Caco-2 (cell line): ENCODE measurements around the gene GLI3. TPM values are rescaled to one million over a fixed set of nuclear protein-coding genes. Genes with fewer than 3 reads are reported as not detected.

Experiments used
- BruUV-seq: library from RNA; stranded (reverse); fragments of 400-500 nt; replicated peaks from 2 replicates; lab custom pipeline; 2021; lab: Mats Ljungman, UMichigan
- CTCF ChIA-PET: fragments of 300-600 bp; sonication (Branson Sonifier 250); formaldehyde crosslinking; loops from one replicate; lab custom pipeline; 2022; ENCODE audit warnings: antibody characterized with exemption; lab: Charles Lee
- POLR2A ChIA-PET: fragments of 300-600 bp; sonication (Branson Sonifier 250); formaldehyde crosslinking; loops from one replicate; lab custom pipeline; 2022; ENCODE audit warnings: antibody characterized with exemption; lab: Charles Lee
- DNase-seq, 2 experiments: peaks; one replicate each; pipeline versions ENCODE4 v3.0.0 to v3.0.0-alpha.2; 2020 to 2022
- H3K27me3 ChIP-seq: replicated peaks from 2 replicates; pipeline ENCODE4 v1.6.0; 2011; ENCODE audit warnings: low read length; ENCODE audit not compliant: control insufficient read depth, insufficient read depth
- H3K36me3 ChIP-seq: 2 replicates; pipeline ENCODE4 v1.5.1; 2011; ENCODE audit warnings: low read length; ENCODE audit not compliant: control insufficient read depth, insufficient read depth
- H3K4me1 ChIP-seq: fragments of 250-450 bp; sonication (Bioruptor Pico); 2 replicates; pipeline ENCODE4 v1.5.1; 2020; ENCODE audit warnings: mild to moderate bottlenecking
- H3K4me3 ChIP-seq: 2 replicates; pipeline ENCODE4 v1.5.1; 2011; ENCODE audit warnings: low read depth, mild to moderate bottlenecking, control low read depth, low read length
- H3K9me3 ChIP-seq: fragments of 250-450 bp; sonication (Bioruptor Pico); 2 replicates; pipeline ENCODE4 v1.5.1; 2020; ENCODE audit warnings: mild to moderate bottlenecking, moderate library complexity
- H3K27ac Mint-ChIP-seq: one replicate; pipeline ENCODE4 v1.8.0; 2022; ENCODE audit warnings: mixed read lengths; ENCODE audit not compliant: unreplicated experiment
- H3K27me3 Mint-ChIP-seq: one replicate; pipeline ENCODE4 v1.8.0; 2022; ENCODE audit warnings: mixed read lengths; ENCODE audit not compliant: insufficient read depth, unreplicated experiment
- H3K36me3 Mint-ChIP-seq: one replicate; pipeline ENCODE4 v1.8.0; 2022; ENCODE audit warnings: mild to moderate bottlenecking, mixed read lengths; ENCODE audit not compliant: insufficient read depth, unreplicated experiment
- H3K4me1 Mint-ChIP-seq: one replicate; pipeline ENCODE4 v1.8.0; 2022; ENCODE audit warnings: low read depth, mixed read lengths; ENCODE audit not compliant: unreplicated experiment
- H3K4me3 Mint-ChIP-seq: one replicate; pipeline ENCODE4 v1.8.0; 2022; ENCODE audit warnings: mild to moderate bottlenecking, moderate library complexity, mixed read lengths; ENCODE audit not compliant: unreplicated experiment
- H3K9me3 Mint-ChIP-seq: one replicate; pipeline ENCODE4 v1.8.0; 2022; ENCODE audit warnings: mixed read lengths; ENCODE audit not compliant: unreplicated experiment
- intact Hi-C: fragments of 100-400 bp; cut with micrococcal nuclease; formaldehyde crosslinking; loops from one replicate; pipeline ENCODE4 v1.10.0; 2022; ENCODE audit not compliant: unreplicated experiment
- total RNA-seq: library from RNA; stranded (reverse); gene quantifications from 2 replicates; pipeline ENCODE4 v1.2.3, GENCODE V29; 2022
- TF ChIP-seq, protein P1 (sequence below), 2 experiments: fragments of 200-600 bp in 1 of 2; IDR thresholded peaks; 1 replicate in 1 of 2; 2 replicates in 1 of 2; pipeline versions ENCODE4 v1.5.1 to v1.8.0; 2011 to 2022; ENCODE audit warnings: antibody characterized with exemption in 1 of 2, control low read depth in 1 of 2, inconsistent platforms in 1 of 2, low read depth in 1 of 2, low read length in 1 of 2, mild to moderate bottlenecking in 1 of 2, moderate library complexity in 1 of 2; ENCODE audit not compliant: insufficient read depth in 1 of 2, severe bottlenecking in 1 of 2, unreplicated experiment in 1 of 2

The GLI3 gene
- total RNA-seq, 1 experiment from 2014 or later, result 1.00 TPM

- Mint-ChIP-seq H3K27me3 (peaks cover 7% of the 10 kb centered on the region), H3K27ac (no peak overlapping the region), H3K9me3 (no peaks in the 10 kb centered on the region), H3K4me3 (no peak overlapping the region), H3K4me1 (no peaks in the 10 kb centered on the region), H3K36me3 (no peaks in the 10 kb centered on the region)
- intact Hi-C loops, result no loop called here
- ChIA-PET CTCF (no interaction called here), POLR2A (no interaction called here)
- Histone ChIP-seq H3K9me3 (no peaks in the 10 kb centered on the region), H3K36me3 (no peaks in the 10 kb centered on the region), H3K27me3 (no peaks in the 10 kb centered on the region), H3K4me3 (no peak overlapping the region), H3K4me1 (no peaks in the 10 kb centered on the region)
- DNase-seq, result no peak
- BruUV-seq, result no TSS peak
- TF ChIP-seq, protein P1, sequence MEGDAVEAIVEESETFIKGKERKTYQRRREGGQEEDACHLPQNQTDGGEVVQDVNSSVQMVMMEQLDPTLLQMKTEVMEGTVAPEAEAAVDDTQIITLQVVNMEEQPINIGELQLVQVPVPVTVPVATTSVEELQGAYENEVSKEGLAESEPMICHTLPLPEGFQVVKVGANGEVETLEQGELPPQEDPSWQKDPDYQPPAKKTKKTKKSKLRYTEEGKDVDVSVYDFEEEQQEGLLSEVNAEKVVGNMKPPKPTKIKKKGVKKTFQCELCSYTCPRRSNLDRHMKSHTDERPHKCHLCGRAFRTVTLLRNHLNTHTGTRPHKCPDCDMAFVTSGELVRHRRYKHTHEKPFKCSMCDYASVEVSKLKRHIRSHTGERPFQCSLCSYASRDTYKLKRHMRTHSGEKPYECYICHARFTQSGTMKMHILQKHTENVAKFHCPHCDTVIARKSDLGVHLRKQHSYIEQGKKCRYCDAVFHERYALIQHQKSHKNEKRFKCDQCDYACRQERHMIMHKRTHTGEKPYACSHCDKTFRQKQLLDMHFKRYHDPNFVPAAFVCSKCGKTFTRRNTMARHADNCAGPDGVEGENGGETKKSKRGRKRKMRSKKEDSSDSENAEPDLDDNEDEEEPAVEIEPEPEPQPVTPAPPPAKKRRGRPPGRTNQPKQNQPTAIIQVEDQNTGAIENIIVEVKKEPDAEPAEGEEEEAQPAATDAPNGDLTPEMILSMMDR (IDR thresholded peaks at IDR 0.05; ENCODE audit: insufficient read depth in 1 of 2, low read depth in 1 of 2, low read length in 1 of 2, severe bottlenecking in 1 of 2, unreplicated experiment in 1 of 2), result no peak
Observed at GRCh38 chr7:42083284-42083683, 153.7 kb downstream of the GLI3 start.

- Mint-ChIP-seq H3K4me3 (no peak overlapping the region), H3K9me3 (no peaks in the 10 kb centered on the region), H3K4me1 (no peaks in the 10 kb centered on the region), H3K36me3 (no peaks in the 10 kb centered on the region), H3K27ac (no peak overlapping the region), H3K27me3 (peaks cover 7% of the 10 kb centered on the region)
- no peak overlapping the region for H3K4me3 ChIP-seq
- no peaks in the 10 kb centered on the region for H3K27me3 ChIP-seq
- intact Hi-C loops, result no loop called here
- BruUV-seq, result no TSS peak
- POLR2A ChIA-PET, result no interaction called here
- TF ChIP-seq, protein P1 (IDR thresholded peaks at IDR 0.05; ENCODE audit: insufficient read depth in 1 of 2, low read depth in 1 of 2, low read length in 1 of 2, severe bottlenecking in 1 of 2, unreplicated experiment in 1 of 2), result no peak
- H3K36me3 ChIP-seq, result no peaks in the 10 kb centered on the region
- H3K9me3 ChIP-seq, result no peaks in the 10 kb centered on the region
- DNase-seq, result no peak
- no peaks in the 10 kb centered on the region for H3K4me1 ChIP-seq
- CTCF ChIA-PET, result no interaction called here
Observed at GRCh38 chr7:42082144-42082543, 154.9 kb downstream of the GLI3 start.

- H3K27me3 Mint-ChIP-seq, result peaks cover 7% of the 10 kb centered on the region
- POLR2A ChIA-PET, result no interaction called here
- H3K27ac Mint-ChIP-seq, result no peak overlapping the region
- no peaks in the 10 kb centered on the region for H3K4me1 ChIP-seq
- BruUV-seq, result no TSS peak
- CTCF ChIA-PET, result no interaction called here
- no peaks in the 10 kb centered on the region for H3K9me3 Mint-ChIP-seq
- no peaks in the 10 kb centered on the region for H3K27me3 ChIP-seq
- H3K4me3 Mint-ChIP-seq, result no peak overlapping the region
- no peaks in the 10 kb centered on the region for H3K36me3 Mint-ChIP-seq
- no peak for DNase-seq
- TF ChIP-seq, protein P1 (IDR thresholded peaks at IDR 0.05; ENCODE audit: insufficient read depth in 1 of 2, low read depth in 1 of 2, low read length in 1 of 2, severe bottlenecking in 1 of 2, unreplicated experiment in 1 of 2), result no peak
- H3K4me1 Mint-ChIP-seq, result no peaks in the 10 kb centered on the region
- intact Hi-C loops, result no loop called here
- no peaks in the 10 kb centered on the region for H3K9me3 ChIP-seq
- no peaks in the 10 kb centered on the region for H3K36me3 ChIP-seq
- H3K4me3 ChIP-seq, result no peak overlapping the region
Observed at GRCh38 chr7:42081671-42082070, 155.3 kb downstream of the GLI3 start.
